Endothelial cell of umbilical vein (primary cell): ENCODE measurements around the gene PIK3C2G. TPM values are rescaled to one million over a fixed set of nuclear protein-coding genes. Genes with fewer than 3 reads are reported as not detected.

Experiments
- BruUV-seq: library from RNA; stranded (reverse); fragments of 400-500 nt; replicated peaks from 2 replicates; lab custom pipeline; 2021; lab: Mats Ljungman, UMichigan
- CTCF ChIA-PET: fragments of 300-600, 350-600 bp; sonication (Branson Sonifier 250); formaldehyde crosslinking; loops from one replicate; lab custom pipeline; 2021; ENCODE audit warnings: antibody characterized with exemption, inconsistent platforms; lab: Charles Lee
- POLR2A ChIA-PET: fragments of 300-600, 350-600 bp; sonication (Branson Sonifier 250); formaldehyde crosslinking; loops from one replicate; lab custom pipeline; 2021; ENCODE audit warnings: antibody characterized with exemption, inconsistent platforms; lab: Charles Lee
- DNase-seq: peaks from one replicate; pipeline ENCODE4 v3.0.0-alpha.2; 2011; ENCODE audit warnings: low read depth, low spot score
- FAIRE-seq: peaks from 2 replicates; lab custom pipeline; 2011; peaks lifted over from hg19 to GRCh38; lab: Jason Lieb, UNC
- H2AFZ ChIP-seq: 2 replicates; pipeline ENCODE4 v1.6.0; 2012; ENCODE audit warnings: low read depth, low read length, control low read depth, inconsistent platforms
- H3K27ac ChIP-seq: 2 replicates; pipeline ENCODE4 v1.5.1; 2011; ENCODE audit warnings: low read depth, mild to moderate bottlenecking, control low read depth, low read length, moderate library complexity; ENCODE audit not compliant: insufficient read depth
- H3K27me3 ChIP-seq, 2 experiments: 2 replicates each; pipeline versions ENCODE4 v1.6.0 to v1.6.1; 2011; ENCODE audit warnings: low read length in 2 of 2, mixed read lengths in 1 of 2; ENCODE audit not compliant: control insufficient read depth in 2 of 2, insufficient read depth in 2 of 2
- H3K36me3 ChIP-seq, 2 experiments: 2 replicates in 1 of 2; 3 replicates in 1 of 2; pipeline ENCODE4 v1.5.1; 2011; ENCODE audit warnings: low read length in 2 of 2, mild to moderate bottlenecking in 1 of 2, moderate library complexity in 1 of 2; ENCODE audit not compliant: control insufficient read depth in 2 of 2, insufficient read depth in 2 of 2; ENCODE audit errors: extremely low read depth in 1 of 2
- H3K4me1 ChIP-seq: 3 replicates; pipeline ENCODE4 v1.5.1; 2011; ENCODE audit warnings: mild to moderate bottlenecking, low read length; ENCODE audit not compliant: control insufficient read depth, insufficient read depth; ENCODE audit errors: extremely low read depth
- H3K4me2 ChIP-seq: 2 replicates; pipeline ENCODE4 v1.6.1; 2011; ENCODE audit warnings: low read length, control low read depth, mixed read lengths; ENCODE audit not compliant: insufficient read depth
- H3K4me3 ChIP-seq, 3 experiments: fragments of 200-600 bp in 1 of 3; sonication (generic), shearing (Covaris generic) in 1 of 3; replicated peaks in 1 of 3; 2 replicates each; pipeline ENCODE4 v1.5.1; 2011 to 2016; ENCODE audit warnings: control low read depth in 3 of 3, low read length in 3 of 3, mild to moderate bottlenecking in 2 of 3, inconsistent platforms in 1 of 3, low read depth in 1 of 3, moderate library complexity in 1 of 3; ENCODE audit not compliant: insufficient read depth in 1 of 3
- H3K79me2 ChIP-seq: 2 replicates; pipeline ENCODE4 v1.6.0; 2012; ENCODE audit warnings: low read length, inconsistent platforms; ENCODE audit not compliant: control insufficient read depth, insufficient read depth
- H3K9ac ChIP-seq: replicated peaks from 2 replicates; pipeline ENCODE3; 2011; ENCODE audit warnings: low read length, control low read depth; ENCODE audit not compliant: insufficient read depth; ENCODE audit errors: extremely low read depth
- H3K9me1 ChIP-seq: replicated peaks from 3 replicates; pipeline ENCODE4 v1.6.0; 2011; ENCODE audit warnings: mild to moderate bottlenecking, low read length; ENCODE audit not compliant: control insufficient read depth, insufficient read depth; ENCODE audit errors: extremely low read depth
- H3K9me3 ChIP-seq: replicated peaks from 2 replicates; pipeline ENCODE4 v1.5.1; 2012; ENCODE audit warnings: low read length, inconsistent platforms; ENCODE audit not compliant: control insufficient read depth, insufficient read depth
- H4K20me1 ChIP-seq: replicated peaks from 2 replicates; pipeline ENCODE3; 2011; ENCODE audit warnings: mild to moderate bottlenecking, low read length; ENCODE audit not compliant: control insufficient read depth, insufficient read depth; ENCODE audit errors: extremely low read depth
- EZH2 ChIP-seq: IDR thresholded peaks from 2 replicates; pipeline ENCODE4 v1.6.1; 2012; ENCODE audit warnings: borderline replicate concordance, low read depth, mild to moderate bottlenecking, moderate library complexity, low read length, inconsistent platforms; ENCODE audit not compliant: severe bottlenecking
- FOS ChIP-seq: IDR thresholded peaks from 2 replicates; pipeline ENCODE4 v1.6.1; 2011; ENCODE audit warnings: mild to moderate bottlenecking, low read length, moderate library complexity, borderline replicate concordance; ENCODE audit not compliant: insufficient read depth
- GATA2 ChIP-seq: IDR thresholded peaks from 2 replicates; pipeline ENCODE4 v1.7.0; 2011; ENCODE audit warnings: low read depth, mild to moderate bottlenecking, moderate library complexity, mixed read lengths, low read length; ENCODE audit not compliant: insufficient read length, insufficient read depth
- JUN ChIP-seq: IDR thresholded peaks from 2 replicates; pipeline ENCODE4 v1.6.1; 2011; ENCODE audit warnings: borderline replicate concordance, low read depth; ENCODE audit not compliant: insufficient read length, insufficient read depth
- MAX ChIP-seq: IDR thresholded peaks from 2 replicates; pipeline ENCODE4 v1.6.1; 2011; ENCODE audit not compliant: insufficient read depth, insufficient read length
- MYC ChIP-seq: IDR thresholded peaks from one replicate; pipeline ENCODE4 v1.6.1; 2011; ENCODE audit warnings: mild to moderate bottlenecking, low read depth, low read length
- POLR2A ChIP-seq: IDR thresholded peaks from 2 replicates; pipeline ENCODE4 v1.6.1; 2012; ENCODE audit warnings: low read depth, mild to moderate bottlenecking, control low read depth, low read length
- POLR2AphosphoS5 ChIP-seq: IDR thresholded peaks from 2 replicates; pipeline ENCODE4 v1.6.1; 2012; ENCODE audit warnings: low read depth, mild to moderate bottlenecking, control low read depth, low read length, moderate library complexity; ENCODE audit not compliant: insufficient read depth
- dilution Hi-C: fragments of 300-500 bp; cut with MboI; formaldehyde crosslinking; loops from one replicate; pipeline ENCODE4 v1.15.0; 2019; ENCODE audit warnings: low sequenced_read_pairs; ENCODE audit not compliant: extremely low pct_ligation_motif_present
- intact Hi-C: fragments of 100-400 bp; cut with micrococcal nuclease; formaldehyde crosslinking; loops from one replicate; pipeline ENCODE4 v1.10.0; 2022
- polyA plus RNA-seq, 4 experiments: library from polyadenylated mRNA; depleted of rRNA in 3 of 4; stranded (reverse) in 3 of 4; unstranded in 1 of 4; fragments of >200 nt; gene quantifications; 2 replicates each; pipeline versions ENCODE4 v1.2.1 to v1.2.3, GENCODE V29; 2011 to 2012; ENCODE audit warnings: missing spikeins in 1 of 4
- total RNA-seq: library from RNA; stranded (reverse); gene quantifications from 2 replicates; pipeline ENCODE4 v1.2.3, GENCODE V29; 2021
- TF ChIP-seq, protein P1 (sequence below), 2 donors: IDR thresholded peaks; 1 replicate in 1 of 2; 2 replicates in 1 of 2; pipeline ENCODE4 v1.5.1; 2011; ENCODE audit warnings: low read length in 2 of 2, mild to moderate bottlenecking in 2 of 2, moderate library complexity in 2 of 2, control low read depth in 1 of 2, inconsistent platforms in 1 of 2, low read depth in 1 of 2; ENCODE audit not compliant: insufficient read depth in 1 of 2; ENCODE audit errors: extremely low read depth in 1 of 2

The PIK3C2G gene
- total and polyA plus RNA-seq, 2 donors (not counting 3 experiments of a cell fraction or from before 2014, with no cell fraction given), result not detected

GRCh38 chr12:18439541-18439940 lies 178.2 kb downstream of the PIK3C2G start:
- no peaks in the 10 kb centered on the region for H3K9me1 ChIP-seq
- no peaks in the 10 kb centered on the region for H3K27me3 ChIP-seq
- no peaks in the 10 kb centered on the region for H3K9me3 ChIP-seq
- no peaks in the 10 kb centered on the region for H3K79me2 ChIP-seq
- no peak overlapping the region for H3K4me3 ChIP-seq
- FAIRE-seq (peak; percentile 21), DNase-seq (peak; percentile 51)
- H3K36me3 ChIP-seq, result no peaks in the 10 kb centered on the region
- no peak overlapping the region for H3K9ac ChIP-seq
- H3K4me2 ChIP-seq, result no peak overlapping the region
- intact Hi-C loops (loop anchor here (10.0 kb wide), 1 partner anchor 425 kb away; no protein-coding TSS in a partner anchor), dilution Hi-C loops (no loop called here)
- H3K4me1 ChIP-seq, result no peaks in the 10 kb centered on the region
- BruUV-seq, result no TSS peak
- H3K27ac ChIP-seq, result no peak overlapping the region
- ChIA-PET CTCF (no interaction called here), POLR2A (no interaction called here)
- no peaks in the 10 kb centered on the region for H4K20me1 ChIP-seq
- no peak overlapping the region for H2AFZ ChIP-seq
- TF ChIP-seq MAX (no peak), FOS (no peak), MYC (no peak), POLR2A (no peak), JUN (peak; percentile 13), GATA2 (peak; percentile 14), EZH2 (no peak), POLR2AphosphoS5 (no peak)
- TF ChIP-seq, protein P1, sequence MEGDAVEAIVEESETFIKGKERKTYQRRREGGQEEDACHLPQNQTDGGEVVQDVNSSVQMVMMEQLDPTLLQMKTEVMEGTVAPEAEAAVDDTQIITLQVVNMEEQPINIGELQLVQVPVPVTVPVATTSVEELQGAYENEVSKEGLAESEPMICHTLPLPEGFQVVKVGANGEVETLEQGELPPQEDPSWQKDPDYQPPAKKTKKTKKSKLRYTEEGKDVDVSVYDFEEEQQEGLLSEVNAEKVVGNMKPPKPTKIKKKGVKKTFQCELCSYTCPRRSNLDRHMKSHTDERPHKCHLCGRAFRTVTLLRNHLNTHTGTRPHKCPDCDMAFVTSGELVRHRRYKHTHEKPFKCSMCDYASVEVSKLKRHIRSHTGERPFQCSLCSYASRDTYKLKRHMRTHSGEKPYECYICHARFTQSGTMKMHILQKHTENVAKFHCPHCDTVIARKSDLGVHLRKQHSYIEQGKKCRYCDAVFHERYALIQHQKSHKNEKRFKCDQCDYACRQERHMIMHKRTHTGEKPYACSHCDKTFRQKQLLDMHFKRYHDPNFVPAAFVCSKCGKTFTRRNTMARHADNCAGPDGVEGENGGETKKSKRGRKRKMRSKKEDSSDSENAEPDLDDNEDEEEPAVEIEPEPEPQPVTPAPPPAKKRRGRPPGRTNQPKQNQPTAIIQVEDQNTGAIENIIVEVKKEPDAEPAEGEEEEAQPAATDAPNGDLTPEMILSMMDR (IDR thresholded peaks at IDR 0.05; ENCODE audit: extremely low read depth in 1 of 2, insufficient read depth in 1 of 2, low read depth in 1 of 2, low read length in 2 of 2), result no peak
